ENCODE measurements around the gene AURKB.

Gene AURKB

GRCh38 chr17:8243827-8244226 is 33.5 kb upstream of the AURKB start:
- Histone ChIP-seq H3K4me1 (ENCODE audit: control insufficient read depth, low read depth, low read length) (no peaks in the 10 kb centered on the region), H3K4me3 (ENCODE audit: low read length) (no peak overlapping the region), H3K27ac (ENCODE audit: low read length) (no peak overlapping the region), H3K9me3 (ENCODE audit: control insufficient read depth, low read depth, low read length) (no peaks in the 10 kb centered on the region), H3K36me3 (ENCODE audit: control insufficient read depth, low read depth, low read length) (no peaks in the 10 kb centered on the region), H3K27me3 (ENCODE audit: control insufficient read depth, insufficient read depth, low read length) (no peaks in the 10 kb centered on the region), H3K9ac (ENCODE audit: low read length) (no peak overlapping the region)

- Histone ChIP-seq H3K4me1 (ENCODE audit: control insufficient read depth, low read depth, low read length) (no peaks in the 10 kb centered on the region), H3K4me3 (ENCODE audit: low read length) (no peak overlapping the region), H3K27me3 (ENCODE audit: control insufficient read depth, insufficient read depth, low read length) (no peaks in the 10 kb centered on the region), H3K36me3 (ENCODE audit: control insufficient read depth, low read depth, low read length) (peaks cover 50% of the 10 kb centered on the region), H3K27ac (ENCODE audit: low read length) (no peak overlapping the region), H3K9me3 (ENCODE audit: control insufficient read depth, low read depth, low read length) (no peaks in the 10 kb centered on the region), H3K9ac (ENCODE audit: low read length) (no peak overlapping the region)
Observed at GRCh38 chr17:8237886-8238285, 27.5 kb upstream of the AURKB start.

- Histone ChIP-seq H3K27ac (ENCODE audit: low read length) (no peak overlapping the region), H3K4me3 (ENCODE audit: low read length) (no peak overlapping the region), H3K9me3 (ENCODE audit: control insufficient read depth, low read depth, low read length) (no peaks in the 10 kb centered on the region), H3K9ac (ENCODE audit: low read length) (no peak overlapping the region), H3K27me3 (ENCODE audit: control insufficient read depth, insufficient read depth, low read length) (no peaks in the 10 kb centered on the region), H3K4me1 (ENCODE audit: control insufficient read depth, low read depth, low read length) (no peaks in the 10 kb centered on the region), H3K36me3 (ENCODE audit: control insufficient read depth, low read depth, low read length) (peaks cover 57% of the 10 kb centered on the region)
Observed at GRCh38 chr17:8237175-8237574, 26.8 kb upstream of the AURKB start.

- H3K9ac ChIP-seq (ENCODE audit: low read length), result no peak overlapping the region
- peaks cover 70% of the 10 kb centered on the region for H3K36me3 ChIP-seq (ENCODE audit: control insufficient read depth, low read depth, low read length)
- H3K9me3 ChIP-seq (ENCODE audit: control insufficient read depth, low read depth, low read length), result no peaks in the 10 kb centered on the region
- no peak overlapping the region for H3K4me3 ChIP-seq (ENCODE audit: low read length)
- H3K4me1 ChIP-seq (ENCODE audit: control insufficient read depth, low read depth, low read length), result no peaks in the 10 kb centered on the region
- no peak overlapping the region for H3K27ac ChIP-seq (ENCODE audit: low read length)
- no peaks in the 10 kb centered on the region for H3K27me3 ChIP-seq (ENCODE audit: control insufficient read depth, insufficient read depth, low read length)
Observed at GRCh38 chr17:8235676-8236075, 25.3 kb upstream of the AURKB start.

GRCh38 chr17:8234361-8235270 is 24.2 kb upstream of the AURKB start:
- no peaks in the 10 kb centered on the region for H3K9me3 ChIP-seq (ENCODE audit: control insufficient read depth, low read depth, low read length)
- H3K9ac ChIP-seq (ENCODE audit: low read length), result no peak overlapping the region
- no peak overlapping the region for H3K4me3 ChIP-seq (ENCODE audit: low read length)
- H3K27ac ChIP-seq (ENCODE audit: low read length), result no peak overlapping the region
- no peaks in the 10 kb centered on the region for H3K27me3 ChIP-seq (ENCODE audit: control insufficient read depth, insufficient read depth, low read length)
- H3K4me1 ChIP-seq (ENCODE audit: control insufficient read depth, low read depth, low read length), result no peaks in the 10 kb centered on the region
- peaks cover 81% of the 10 kb centered on the region for H3K36me3 ChIP-seq (ENCODE audit: control insufficient read depth, low read depth, low read length)

GRCh38 chr17:8231701-8232100 is 21.3 kb upstream of the AURKB start:
- H3K27me3 ChIP-seq (ENCODE audit: control insufficient read depth, insufficient read depth, low read length), result no peaks in the 10 kb centered on the region
- H3K27ac ChIP-seq (ENCODE audit: low read length), result no peak overlapping the region
- H3K4me3 ChIP-seq (ENCODE audit: low read length), result no peak overlapping the region
- peaks cover 4% of the 10 kb centered on the region for H3K4me1 ChIP-seq (ENCODE audit: control insufficient read depth, low read depth, low read length)
- H3K9ac ChIP-seq (ENCODE audit: low read length), result no peak overlapping the region
- peaks cover 84% of the 10 kb centered on the region for H3K36me3 ChIP-seq (ENCODE audit: control insufficient read depth, low read depth, low read length)
- H3K9me3 ChIP-seq (ENCODE audit: control insufficient read depth, low read depth, low read length), result no peaks in the 10 kb centered on the region

- Histone ChIP-seq H3K4me1 (ENCODE audit: control insufficient read depth, low read depth, low read length) (peaks cover 4% of the 10 kb centered on the region), H3K9me3 (ENCODE audit: control insufficient read depth, low read depth, low read length) (no peaks in the 10 kb centered on the region), H3K36me3 (ENCODE audit: control insufficient read depth, low read depth, low read length) (peaks cover 44% of the 10 kb centered on the region), H3K27ac (ENCODE audit: low read length) (peak overlapping the region; percentile 33), H3K4me3 (ENCODE audit: low read length) (peak overlapping the region; percentile 81), H3K27me3 (ENCODE audit: control insufficient read depth, insufficient read depth, low read length) (no peaks in the 10 kb centered on the region), H3K9ac (ENCODE audit: low read length) (peak overlapping the region; percentile 67)
Observed at GRCh38 chr17:8227238-8227581, 16.8 kb upstream of the AURKB start.

- Histone ChIP-seq H3K4me3 (ENCODE audit: low read length) (peak overlapping the region; percentile 81), H3K36me3 (ENCODE audit: control insufficient read depth, low read depth, low read length) (peaks cover 39% of the 10 kb centered on the region), H3K9me3 (ENCODE audit: control insufficient read depth, low read depth, low read length) (no peaks in the 10 kb centered on the region), H3K27me3 (ENCODE audit: control insufficient read depth, insufficient read depth, low read length) (no peaks in the 10 kb centered on the region), H3K9ac (ENCODE audit: low read length) (peak overlapping the region; percentile 67), H3K27ac (ENCODE audit: low read length) (peak overlapping the region; percentile 61), H3K4me1 (ENCODE audit: control insufficient read depth, low read depth, low read length) (peaks cover 4% of the 10 kb centered on the region)
Observed at GRCh38 chr17:8226536-8227237, 16.3 kb upstream of the AURKB start.

- H3K36me3 ChIP-seq (ENCODE audit: control insufficient read depth, low read depth, low read length), result peaks cover 32% of the 10 kb centered on the region
- H3K27ac ChIP-seq (ENCODE audit: low read length), result peak overlapping the region; percentile 61
- H3K9me3 ChIP-seq (ENCODE audit: control insufficient read depth, low read depth, low read length), result no peaks in the 10 kb centered on the region
- peaks cover 4% of the 10 kb centered on the region for H3K4me1 ChIP-seq (ENCODE audit: control insufficient read depth, low read depth, low read length)
- H3K4me3 ChIP-seq (ENCODE audit: low read length), result peak overlapping the region; percentile 81
- H3K27me3 ChIP-seq (ENCODE audit: control insufficient read depth, insufficient read depth, low read length), result no peaks in the 10 kb centered on the region
- peak overlapping the region; percentile 67 for H3K9ac ChIP-seq (ENCODE audit: low read length)
Observed at GRCh38 chr17:8225813-8226535, 15.6 kb upstream of the AURKB start.

- H3K4me3 ChIP-seq (ENCODE audit: low read length), result no peak overlapping the region
- no peak overlapping the region for H3K27ac ChIP-seq (ENCODE audit: low read length)
- no peaks in the 10 kb centered on the region for H3K9me3 ChIP-seq (ENCODE audit: control insufficient read depth, low read depth, low read length)
- H3K27me3 ChIP-seq (ENCODE audit: control insufficient read depth, insufficient read depth, low read length), result no peaks in the 10 kb centered on the region
- peaks cover 4% of the 10 kb centered on the region for H3K4me1 ChIP-seq (ENCODE audit: control insufficient read depth, low read depth, low read length)
- no peak overlapping the region for H3K9ac ChIP-seq (ENCODE audit: low read length)
- peaks cover 26% of the 10 kb centered on the region for H3K36me3 ChIP-seq (ENCODE audit: control insufficient read depth, low read depth, low read length)
Observed at GRCh38 chr17:8224891-8225812, 14.8 kb upstream of the AURKB start.
